Esophagus muscularis mucosa (tissue), 4 donors: Measurements from ENCODE around the gene LRRC75A. TPM values are rescaled to one million over a fixed set of nuclear protein-coding genes. Genes with fewer than 3 reads are reported as not detected.

ENCODE experiments used
- DNase-seq: peaks from one replicate; pipeline ENCODE4 v3.0.0-alpha.2; 2017; ENCODE audit errors: extremely low spot score
- H3K27ac ChIP-seq, 4 donors: fragments of 200-600 bp; sonication (generic); replicated peaks in 1 of 4; 1 replicate in 3 of 4; 2 replicates in 1 of 4; pipeline ENCODE4 v1.5.1; 2016 to 2019; ENCODE audit warnings: mild to moderate bottlenecking in 1 of 4
- H3K27me3 ChIP-seq, 4 donors: fragments of 200-600 bp; sonication (generic); one replicate each; pipeline versions ENCODE4 v1.5.1 to v1.6.0; 2016 to 2019
- H3K36me3 ChIP-seq, 4 donors: fragments of 200-600 bp; sonication (generic); one replicate each; pipeline ENCODE4 v1.5.1; 2016 to 2019
- H3K4me1 ChIP-seq, 4 donors: fragments of 200-600 bp; sonication (generic); one replicate each; pipeline ENCODE4 v1.5.1; 2016 to 2019
- H3K4me3 ChIP-seq, 4 donors: fragments of 200-600 bp; sonication (generic); 1 replicate in 2 of 4; 2 replicates in 2 of 4; pipeline ENCODE4 v1.5.1; 2016 to 2019; ENCODE audit warnings: mild to moderate bottlenecking in 4 of 4, moderate library complexity in 1 of 4
- H3K9me3 ChIP-seq, 4 donors: fragments of 200-600 bp; sonication (generic); 1 replicate in 3 of 4; 2 replicates in 1 of 4; pipeline ENCODE4 v1.5.1; 2016 to 2019
- CTCF ChIP-seq, 3 experiments: fragments of 200-600 bp in 2 of 3; fragments of 450-650 bp in 1 of 3; sonication (generic) in 2 of 3; IDR thresholded peaks; one replicate each; pipeline ENCODE4 v1.5.1; 2017 to 2019; ENCODE audit warnings: antibody characterized with exemption in 3 of 3, mild to moderate bottlenecking in 2 of 3, moderate library complexity in 1 of 3
- EP300 ChIP-seq: sonication (generic); formaldehyde crosslinking; IDR thresholded peaks from one replicate; pipeline ENCODE4 v1.6.1; 2017; ENCODE audit warnings: antibody characterized with exemption
- POLR2A ChIP-seq: fragments of 450-650 bp; IDR thresholded peaks from one replicate; pipeline ENCODE4 v1.6.1; 2017; ENCODE audit warnings: antibody characterized with exemption, moderate library complexity, mild to moderate bottlenecking, low read depth
- POLR2AphosphoS5 ChIP-seq, 2 donors: sonication (generic); formaldehyde crosslinking; IDR thresholded peaks; one replicate each; pipeline ENCODE4 v1.6.1; 2017; ENCODE audit warnings: antibody characterized with exemption in 2 of 2
- WGBS: methylation state at CpG from one replicate; pipeline ENCODE4 v1.1.5; 2018; 5-methylcytosine and 5-hydroxymethylcytosine counted together
- intact Hi-C: fragments of 100-400 bp; cut with DNase I; formaldehyde crosslinking; loops from one replicate; pipeline ENCODE4 v1.15.1; 2023
- total RNA-seq, 4 donors: library from RNA; depleted of rRNA; stranded (reverse); fragments of >200 nt; gene quantifications; one replicate each; pipeline versions ENCODE4 v1.1.0 to v1.2.1, GENCODE V29; 2016

LRRC75A gene
- total RNA-seq, 4 donors from 2014 or later = 0.83 to 3.5 (median 2.0) TPM

DNA sequence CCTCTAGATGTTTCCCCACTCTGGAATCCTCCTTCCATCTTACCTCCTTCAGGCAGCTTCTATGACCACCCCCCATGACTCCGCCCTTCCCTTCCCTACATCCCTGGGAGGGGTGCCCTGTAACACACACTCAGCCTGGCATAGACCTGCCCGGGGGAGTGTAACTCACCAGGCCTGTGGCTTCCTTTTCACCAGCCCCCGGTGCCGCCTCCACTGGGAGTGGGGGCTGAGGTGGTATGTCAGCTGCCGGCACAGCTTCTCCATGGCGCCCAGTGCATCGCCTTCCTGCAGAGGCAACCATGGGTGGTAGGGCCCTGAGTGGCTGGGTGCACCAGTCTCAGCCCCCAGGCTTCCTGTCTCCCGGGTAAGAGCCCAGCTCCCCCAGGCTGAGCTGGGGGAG lies 44.3 kb downstream of the LRRC75A start:
- intact Hi-C loops = no loop called here
- H3K9me3 ChIP-seq = no peaks in the 10 kb centered on the region
- H3K27me3 ChIP-seq = no peaks in the 10 kb centered on the region
- peaks cover 17 to 63% (median 61%) of the 10 kb centered on the region in 4 donors for H3K36me3 ChIP-seq
- WGBS = 75% methylated on average over 2 of the region's 8 CpGs
- no peak for DNase-seq
- TF ChIP-seq POLR2AphosphoS5 (IDR thresholded peaks at IDR 0.05) = no peak
- TF ChIP-seq POLR2A = no peak
- TF ChIP-seq EP300 = no peak
- no peak for TF ChIP-seq CTCF (IDR thresholded peaks at IDR 0.05)
- H3K4me1 ChIP-seq = peaks cover 17 to 35% (median 31%) of the 10 kb centered on the region in 4 donors
- H3K27ac ChIP-seq = no peak overlapping the region
- H3K4me3 ChIP-seq = no peak overlapping the region

- H3K4me3 ChIP-seq = no peak overlapping the region
- intact Hi-C loops = no loop called here
- H3K36me3 ChIP-seq = peaks cover 27 to 75% (median 74%) of the 10 kb centered on the region in 4 donors
- TF ChIP-seq EP300 = no peak
- no peak for TF ChIP-seq POLR2AphosphoS5 (IDR thresholded peaks at IDR 0.05)
- no peak for TF ChIP-seq CTCF (IDR thresholded peaks at IDR 0.05)
- no peak for TF ChIP-seq POLR2A
- H3K27ac ChIP-seq = no peak overlapping the region
- no peaks in the 10 kb centered on the region for H3K27me3 ChIP-seq
- no peaks in the 10 kb centered on the region for H3K9me3 ChIP-seq
- WGBS = 89% methylated on average over 10 of the region's 12 CpGs
- H3K4me1 ChIP-seq = peaks cover 20 to 47% (median 42%) of the 10 kb centered on the region in 4 donors
- no peak for DNase-seq
These were observed 45.5 kb downstream of the LRRC75A start for GRCh38 chr17:16446338-16446983.

DNA sequence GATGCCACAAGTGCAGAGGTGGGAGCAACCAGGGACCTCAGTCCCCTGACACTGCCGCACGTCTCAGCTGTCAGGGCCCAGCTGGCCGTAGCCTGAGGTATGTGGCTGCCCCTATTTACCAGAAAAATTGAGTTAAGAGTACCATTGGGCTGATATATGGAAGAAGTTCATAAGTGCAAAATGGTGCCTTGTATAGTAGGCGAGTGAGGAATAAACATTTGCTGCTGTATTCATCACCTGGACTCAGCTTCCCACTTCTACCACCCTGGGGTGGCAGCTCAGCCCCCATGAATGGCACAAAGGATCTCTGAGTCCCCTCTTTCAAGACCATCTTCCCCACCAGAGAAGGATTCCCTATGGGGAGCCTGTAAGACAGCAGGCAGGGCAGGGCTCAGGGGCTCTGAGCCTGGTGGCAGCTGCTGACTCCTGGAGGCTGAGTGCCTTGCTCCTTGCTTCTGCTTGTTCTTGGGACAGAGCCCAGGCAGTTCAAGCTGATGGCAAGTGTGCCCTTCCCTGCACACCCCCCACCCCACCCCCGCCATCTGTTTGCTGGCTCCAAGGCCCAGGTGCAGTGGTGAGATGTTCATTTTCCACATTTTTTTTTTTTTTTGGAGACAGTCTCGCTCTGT lies 47.6 kb downstream of the LRRC75A start:
- Histone ChIP-seq H3K36me3 (peaks cover 36 to 85% (median 78%) of the 10 kb centered on the region in 4 donors), H3K27ac (no peak overlapping the region), H3K4me1 (peaks cover 37 to 68% (median 63%) of the 10 kb centered on the region in 4 donors), H3K27me3 (no peaks in the 10 kb centered on the region), H3K4me3 (no peak overlapping the region), H3K9me3 (no peaks in the 10 kb centered on the region)
- no peak for TF ChIP-seq POLR2AphosphoS5 (IDR thresholded peaks at IDR 0.05)
- TF ChIP-seq POLR2A = no peak
- TF ChIP-seq CTCF (IDR thresholded peaks at IDR 0.05) = no peak
- no peak for TF ChIP-seq EP300
- intact Hi-C loops = no loop called here
- 88% methylated on average over 6 of the region's 6 CpGs for WGBS
- DNase-seq = no peak

- no peak for TF ChIP-seq POLR2A
- no peak for TF ChIP-seq CTCF (IDR thresholded peaks at IDR 0.05)
- TF ChIP-seq POLR2AphosphoS5 (IDR thresholded peaks at IDR 0.05) = no peak
- TF ChIP-seq EP300 = no peak
- WGBS = 91% methylated on average over 26 of the region's 27 CpGs
- H3K4me1 ChIP-seq = peaks cover 37 to 69% (median 63%) of the 10 kb centered on the region in 4 donors
- H3K36me3 ChIP-seq = peaks cover 31 to 78% (median 72%) of the 10 kb centered on the region in 4 donors
- H3K27ac ChIP-seq = no peak overlapping the region
- no peak for DNase-seq
- no peak overlapping the region for H3K4me3 ChIP-seq
- intact Hi-C loops = no loop called here
- no peaks in the 10 kb centered on the region for H3K9me3 ChIP-seq
- H3K27me3 ChIP-seq = no peaks in the 10 kb centered on the region
These were observed 48.3 kb downstream of the LRRC75A start for GRCh38 chr17:16443511-16444257.
